Subcutaneous abdominal adipose tissue (tissue), 5 donors: ENCODE results near the gene STAT3.
A peak's percentile ranks its signal among the peaks of the same experiment; 100 is the strongest.
"Not testable (repeated sequence)": the region's sequence is repeated elsewhere in the genome, so short reads cannot be mapped to it uniquely, and the experiment has no call there.

Experiments
- H3K27ac ChIP-seq: one replicate; pipeline ENCODE4 v1.7.0; 2013; ENCODE audit warnings: low read depth, mild to moderate bottlenecking, inconsistent platforms, low read length, moderate library complexity
- H3K27me3 ChIP-seq, 5 donors: one replicate each; pipeline ENCODE4 v1.7.0; 2013; ENCODE audit warnings: low read length in 5 of 5, inconsistent platforms in 1 of 5; ENCODE audit not compliant: control insufficient read depth in 5 of 5, insufficient read depth in 4 of 5
- H3K36me3 ChIP-seq, 5 donors: one replicate each; pipeline ENCODE4 v1.7.0; 2013; ENCODE audit warnings: low read length in 5 of 5; ENCODE audit not compliant: control insufficient read depth in 5 of 5, insufficient read depth in 5 of 5
- H3K4me1 ChIP-seq, 5 donors: one replicate each; pipeline ENCODE4 v1.7.0; 2013; ENCODE audit warnings: low read length in 5 of 5, mild to moderate bottlenecking in 3 of 5, moderate library complexity in 1 of 5; ENCODE audit not compliant: control insufficient read depth in 5 of 5, insufficient read depth in 5 of 5
- H3K4me3 ChIP-seq, 5 donors: one replicate each; pipeline ENCODE4 v1.7.0; 2013; ENCODE audit warnings: low read length in 5 of 5, low read depth in 1 of 5
- H3K9ac ChIP-seq, 5 donors: one replicate each; pipeline ENCODE4 v1.7.0; 2013; ENCODE audit warnings: low read length in 5 of 5, mild to moderate bottlenecking in 4 of 5, moderate library complexity in 3 of 5
- H3K9me3 ChIP-seq, 5 donors: one replicate each; pipeline ENCODE4 v1.7.0; 2013; ENCODE audit warnings: low read length in 5 of 5; ENCODE audit not compliant: control insufficient read depth in 5 of 5
- donor health status: healthy.
- donor health status: healthy.
- donor health status: healthy.
- donor health status: healthy.
- donor health status: healthy.

STAT3 gene

GRCh38 chr17:42368310-42368709, 19.9 kb downstream of the STAT3 start:
- not testable (repeated sequence) for H3K9ac ChIP-seq, H3K36me3 ChIP-seq, H3K4me3 ChIP-seq, H3K27ac ChIP-seq, H3K9me3 ChIP-seq, H3K27me3 ChIP-seq
- H3K4me1 ChIP-seq: peaks cover 0 to 34% (median 26%) of the 10 kb centered on the region in 5 donors

GRCh38 chr17:42366176-42367023, 21.8 kb downstream of the STAT3 start:
- not testable (repeated sequence) for H3K36me3 ChIP-seq, H3K9ac ChIP-seq, H3K9me3 ChIP-seq, H3K27ac ChIP-seq, H3K27me3 ChIP-seq, H3K4me3 ChIP-seq
- H3K4me1 ChIP-seq: peaks cover 0 to 51% (median 38%) of the 10 kb centered on the region in 5 donors

- Histone ChIP-seq H3K36me3 (no peaks in the 10 kb centered on the region), H3K9me3 (no peaks in the 10 kb centered on the region), H3K4me1 (peaks cover 0 to 56% (median 46%) of the 10 kb centered on the region in 5 donors), H3K27ac (peak overlapping the region; percentile 35), H3K4me3 (no peak overlapping the region), H3K27me3 (no peaks in the 10 kb centered on the region), H3K9ac (no peak overlapping the region)
These were observed 23.1 kb downstream of the STAT3 start for GRCh38 chr17:42365136-42365535.

- Histone ChIP-seq H3K36me3 (peaks cover 0 to 2% (median 0%) of the 10 kb centered on the region in 5 donors), H3K4me3 (no peak overlapping the region), H3K27ac (peak overlapping the region; percentile 23), H3K9me3 (no peaks in the 10 kb centered on the region), H3K27me3 (no peaks in the 10 kb centered on the region), H3K4me1 (peaks cover 0 to 56% (median 46%) of the 10 kb centered on the region in 5 donors), H3K9ac (no peak overlapping the region)
These were observed 24.3 kb downstream of the STAT3 start for GRCh38 chr17:42363767-42364585.

GRCh38 chr17:42363231-42363630, 25.0 kb downstream of the STAT3 start:
- no peak overlapping the region for H3K9ac ChIP-seq
- H3K4me3 ChIP-seq: no peak overlapping the region
- peaks cover 0 to 2% (median 0%) of the 10 kb centered on the region in 5 donors for H3K36me3 ChIP-seq
- peaks cover 0 to 57% (median 48%) of the 10 kb centered on the region in 5 donors for H3K4me1 ChIP-seq
- peak overlapping the region; percentile 1 for H3K27ac ChIP-seq
- no peaks in the 10 kb centered on the region for H3K9me3 ChIP-seq
- H3K27me3 ChIP-seq: no peaks in the 10 kb centered on the region

GRCh38 chr17:42362245-42362961, 25.8 kb downstream of the STAT3 start:
- no peak overlapping the region for H3K4me3 ChIP-seq
- H3K27me3 ChIP-seq: no peaks in the 10 kb centered on the region
- peak overlapping the region; percentile 38 for H3K27ac ChIP-seq
- H3K9me3 ChIP-seq: no peaks in the 10 kb centered on the region
- H3K36me3 ChIP-seq: peaks cover 0 to 2% (median 0%) of the 10 kb centered on the region in 5 donors
- peaks cover 0 to 52% (median 43%) of the 10 kb centered on the region in 5 donors for H3K4me1 ChIP-seq
- no peak overlapping the region for H3K9ac ChIP-seq

- Histone ChIP-seq H3K4me3 (no peak overlapping the region), H3K27me3 (no peaks in the 10 kb centered on the region), H3K9me3 (no peaks in the 10 kb centered on the region), H3K4me1 (peaks cover 0 to 47% (median 40%) of the 10 kb centered on the region in 5 donors), H3K36me3 (peaks cover 0 to 2% (median 0%) of the 10 kb centered on the region in 5 donors), H3K9ac (no peak overlapping the region), H3K27ac (peak overlapping the region; percentile 38)
These were observed 26.5 kb downstream of the STAT3 start for GRCh38 chr17:42361781-42362186.

GRCh38 chr17:42360388-42360787, 27.9 kb downstream of the STAT3 start:
- H3K27ac ChIP-seq: not testable (repeated sequence)
- peaks cover 0 to 45% (median 37%) of the 10 kb centered on the region in 5 donors for H3K4me1 ChIP-seq

GRCh38 chr17:42359133-42359532, 29.1 kb downstream of the STAT3 start:
- H3K36me3 ChIP-seq: peaks cover 0 to 2% (median 0%) of the 10 kb centered on the region in 5 donors
- no peak overlapping the region for H3K4me3 ChIP-seq
- peaks cover 0 to 50% (median 45%) of the 10 kb centered on the region in 5 donors for H3K4me1 ChIP-seq
- no peaks in the 10 kb centered on the region for H3K9me3 ChIP-seq
- H3K9ac ChIP-seq: no peak overlapping the region
- no peaks in the 10 kb centered on the region for H3K27me3 ChIP-seq
- H3K27ac ChIP-seq: no peak overlapping the region

More at GRCh38 chr17:42360388-42360787, 27.9 kb downstream of the STAT3 start:
- H3K27me3 ChIP-seq, H3K36me3 ChIP-seq, H3K4me3 ChIP-seq, H3K9me3 ChIP-seq, H3K9ac ChIP-seq: not testable (repeated sequence)
